ENCODE measurements around the gene KAT2A.

KAT2A gene

DNA sequence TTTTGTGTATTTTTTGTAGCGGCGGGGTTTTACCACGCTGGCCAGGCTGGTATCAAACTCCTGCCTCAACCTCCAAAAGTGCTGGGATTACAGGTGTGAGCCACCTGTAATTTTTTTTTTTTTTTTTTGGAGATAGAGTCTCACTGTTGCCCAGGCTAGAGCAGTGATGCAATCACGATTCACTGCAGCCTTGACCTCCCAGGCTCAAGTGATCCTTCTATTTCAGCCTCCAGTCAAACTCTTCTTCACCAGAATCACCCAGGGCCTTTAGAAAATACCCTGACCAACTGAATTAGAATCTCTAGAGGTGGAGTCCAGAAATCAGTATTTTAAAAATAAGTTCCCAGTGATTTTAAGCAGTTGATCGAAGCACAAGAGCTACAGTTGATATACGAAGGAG, 14.0 kb upstream of the KAT2A start:
- DNase-seq = no peak

DNA sequence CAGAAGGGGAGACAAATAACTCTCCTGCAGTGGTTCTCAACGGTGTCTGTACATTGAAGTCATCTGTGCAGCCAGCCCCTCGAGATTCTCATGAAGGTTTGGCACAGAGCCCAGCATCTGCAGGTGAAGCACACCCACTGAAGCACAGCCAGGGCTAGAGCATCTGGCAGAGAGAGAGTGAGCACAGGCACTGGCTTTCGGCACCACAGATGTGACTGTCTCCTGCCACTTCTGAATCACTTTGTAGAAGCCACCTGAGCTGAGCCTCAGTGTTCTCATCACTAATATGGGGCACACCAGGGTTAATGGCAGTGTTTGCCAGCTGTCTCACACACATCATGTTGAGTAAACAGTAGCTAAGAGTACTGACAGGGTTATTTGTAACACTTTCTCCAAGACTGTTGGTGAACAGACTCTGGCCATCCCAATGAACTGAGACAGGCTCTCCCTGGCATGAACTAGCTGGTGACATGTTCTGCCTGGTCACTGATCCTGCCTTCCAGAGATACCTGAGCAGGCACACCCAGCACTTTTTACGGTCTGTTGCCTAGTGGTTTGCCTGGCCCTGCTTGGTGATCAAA, 12.4 kb upstream of the KAT2A start:
- DNase-seq = peak; percentile 84

DNA sequence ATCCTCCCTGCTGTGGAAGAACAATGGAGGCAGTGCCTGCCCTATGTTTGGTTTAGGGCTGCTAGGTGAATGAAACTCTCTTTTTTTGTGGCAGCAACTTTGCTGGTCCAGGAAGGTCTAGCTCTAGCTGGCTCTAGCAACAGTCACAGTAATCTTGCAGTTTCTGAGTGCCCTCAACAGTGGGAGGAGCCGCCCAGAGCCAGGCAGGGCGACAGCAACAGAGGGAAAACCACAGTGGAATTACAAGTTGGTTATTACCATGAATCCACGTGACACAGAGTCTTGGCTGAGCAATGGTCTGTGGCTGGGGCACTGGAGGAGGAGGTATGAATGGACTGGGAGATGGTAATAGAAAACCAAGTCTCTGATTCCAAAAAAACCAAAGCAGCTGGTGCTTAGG, 11.8 kb upstream of the KAT2A start:
- peak; percentile 48 for DNase-seq

DNA sequence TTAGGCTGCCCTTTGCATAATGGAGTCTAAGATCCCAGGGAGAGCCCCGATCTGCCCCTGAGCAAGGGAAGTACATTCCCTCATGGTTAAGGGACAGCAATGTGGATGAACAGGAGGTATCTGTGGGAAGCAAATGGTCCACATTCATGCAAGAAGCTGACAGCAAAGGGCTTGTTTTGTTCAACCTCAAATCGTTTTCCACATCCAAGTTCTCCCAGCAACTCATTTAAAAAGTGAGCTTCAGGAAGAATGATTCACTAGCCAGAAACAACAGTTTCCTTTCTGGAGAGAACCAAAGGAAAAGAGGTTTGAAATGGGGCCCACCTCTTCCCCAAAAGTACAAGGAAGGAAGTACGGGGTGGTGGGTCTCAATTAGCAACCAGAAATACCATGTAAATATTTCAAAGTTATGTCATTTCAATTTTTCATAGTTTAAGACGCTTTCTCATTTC, 10.8 kb upstream of the KAT2A start:
- no peak for DNase-seq

DNA sequence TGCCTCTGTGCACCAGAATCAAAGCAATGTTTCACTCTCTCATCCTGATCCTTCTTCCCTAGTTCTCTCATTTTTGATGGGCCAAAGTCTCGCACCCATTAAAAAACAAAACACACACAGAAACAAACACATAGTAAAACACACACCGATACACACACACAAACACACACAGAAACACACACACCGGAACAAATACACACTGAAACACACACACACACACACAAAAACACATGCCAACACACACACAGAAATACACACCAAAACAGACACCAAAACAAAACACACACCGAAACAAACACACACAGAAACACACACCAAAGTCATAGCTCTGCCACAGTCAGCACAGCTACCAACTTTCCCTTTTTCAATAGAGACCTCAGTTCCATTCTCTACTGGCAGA, 10.1 kb upstream of the KAT2A start:
- no peak for DNase-seq

DNA sequence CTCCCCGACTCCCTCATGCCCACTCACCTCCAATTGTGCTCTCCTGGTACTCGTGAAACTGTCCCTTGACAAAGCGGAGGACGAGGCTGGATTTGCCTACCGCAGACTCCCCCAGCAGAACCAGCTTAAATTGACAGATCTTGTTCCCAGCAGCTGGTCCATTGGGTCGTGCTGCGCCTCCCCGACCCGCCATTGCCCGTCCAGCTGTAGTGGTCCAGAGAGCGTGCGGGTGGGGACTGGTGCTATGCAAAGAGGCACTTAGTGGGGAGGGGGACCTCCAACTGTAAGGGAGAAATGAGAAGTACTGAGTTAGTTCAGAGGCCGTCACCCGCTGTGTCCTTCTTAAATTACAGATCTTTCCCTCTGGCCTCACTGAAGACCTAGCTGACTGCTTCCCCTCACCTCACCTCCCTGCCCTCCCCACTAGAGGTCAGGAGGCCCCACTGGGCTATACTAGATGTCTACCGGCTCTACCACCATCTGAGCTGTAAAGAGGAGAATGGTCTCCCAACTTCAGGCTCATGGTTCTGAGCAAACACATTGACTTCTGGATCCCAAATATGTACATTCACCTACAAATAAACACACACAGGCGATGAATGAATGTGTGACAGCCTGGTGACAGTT, 9.3 kb upstream of the KAT2A start:
- DNase-seq = no peak

DNA sequence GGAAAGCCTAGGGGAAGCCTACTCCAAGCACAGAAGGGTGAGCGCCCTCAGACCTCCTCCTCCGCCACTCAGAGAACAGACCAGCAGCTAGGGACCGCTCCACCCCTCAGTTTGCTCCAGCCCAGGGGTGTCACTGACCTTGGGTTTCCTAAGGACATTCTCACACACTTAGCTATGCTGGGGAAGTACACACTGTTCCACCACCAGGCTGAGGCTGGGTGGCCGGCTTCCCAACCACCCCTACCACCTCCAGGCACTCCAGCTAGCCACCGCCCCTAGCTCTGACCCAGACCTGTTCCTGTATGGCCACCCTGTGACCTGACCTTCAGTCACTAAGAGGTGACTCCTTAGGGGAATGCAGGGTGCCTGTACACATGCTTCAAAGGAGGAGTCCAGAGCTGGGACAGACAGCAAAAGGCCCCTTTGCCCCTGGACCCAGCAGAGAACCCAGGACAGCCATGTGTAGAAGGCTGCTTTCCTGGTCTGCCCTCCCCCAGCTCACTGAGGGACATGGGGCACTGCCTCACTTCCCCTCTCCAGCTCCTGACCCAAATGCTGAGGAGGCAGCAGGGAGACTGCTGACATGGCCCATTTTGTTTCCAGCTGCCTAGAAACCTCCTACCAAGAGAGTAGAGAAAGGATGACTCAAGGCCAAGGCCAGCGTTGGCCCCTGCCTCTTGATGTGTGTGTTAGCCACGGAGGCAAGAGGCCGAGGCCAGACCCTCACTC, 8.1 kb upstream of the KAT2A start:
- no peak for DNase-seq

DNA sequence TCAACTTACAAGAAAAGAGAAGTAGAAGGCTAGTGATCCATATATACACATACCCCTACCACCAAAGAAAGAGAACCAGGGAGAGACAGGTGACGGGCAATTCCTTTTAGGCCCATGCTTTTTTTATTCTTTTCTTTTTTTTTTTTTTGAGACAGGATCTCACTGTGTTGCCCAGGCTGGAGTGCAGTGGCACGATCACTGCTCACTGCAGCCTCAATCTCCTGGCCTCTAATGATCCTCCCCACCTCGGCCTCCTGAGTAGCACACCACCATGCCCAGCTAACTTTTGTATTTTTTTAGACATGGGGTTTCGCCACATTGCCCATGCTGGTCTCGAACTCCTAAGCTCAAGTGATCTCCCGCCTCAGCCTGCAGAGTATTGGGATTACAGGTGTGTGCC, 6.2 kb upstream of the KAT2A start:
- DNase-seq = no peak

DNA sequence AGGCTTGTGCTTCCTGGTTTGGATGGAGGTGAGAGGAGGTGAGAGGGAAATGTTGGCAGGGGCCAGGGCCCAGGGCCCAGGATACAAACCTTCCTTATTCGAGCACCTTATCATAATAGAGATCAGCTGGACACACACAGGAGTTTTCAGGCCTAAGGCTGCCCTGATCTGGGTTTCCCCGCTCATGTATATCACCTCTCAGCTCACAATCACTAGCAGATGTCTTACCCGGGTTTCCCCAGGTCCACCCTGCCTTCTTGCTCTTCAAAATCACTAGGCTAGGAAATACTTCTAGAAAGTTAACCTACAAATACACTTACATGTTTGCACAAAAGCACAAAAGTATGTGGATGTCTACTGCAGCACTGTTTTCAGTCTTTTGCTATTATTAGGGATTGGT, 5.7 kb upstream of the KAT2A start:
- no peak for DNase-seq

DNA sequence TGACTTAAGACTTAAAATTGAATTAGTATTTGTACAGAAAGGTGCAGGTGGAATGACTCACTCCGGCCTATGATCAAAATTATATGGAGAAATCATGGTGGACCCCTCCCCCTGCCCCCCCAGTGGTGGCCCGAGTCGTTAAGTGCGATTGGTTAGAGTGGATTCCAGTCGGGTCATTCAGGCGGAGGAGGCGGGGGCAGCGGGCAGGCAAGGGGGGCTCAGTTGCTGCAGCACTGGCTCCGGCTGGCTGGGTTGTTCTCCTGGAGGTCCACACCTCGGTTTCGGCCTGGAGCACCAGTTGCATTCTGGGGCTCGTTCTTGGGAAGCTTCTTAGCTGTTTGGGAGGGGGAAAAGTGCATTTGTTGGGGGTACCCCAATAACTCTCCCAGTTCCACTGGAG, 4.4 kb upstream of the KAT2A start:
- DNase-seq = no peak

DNA sequence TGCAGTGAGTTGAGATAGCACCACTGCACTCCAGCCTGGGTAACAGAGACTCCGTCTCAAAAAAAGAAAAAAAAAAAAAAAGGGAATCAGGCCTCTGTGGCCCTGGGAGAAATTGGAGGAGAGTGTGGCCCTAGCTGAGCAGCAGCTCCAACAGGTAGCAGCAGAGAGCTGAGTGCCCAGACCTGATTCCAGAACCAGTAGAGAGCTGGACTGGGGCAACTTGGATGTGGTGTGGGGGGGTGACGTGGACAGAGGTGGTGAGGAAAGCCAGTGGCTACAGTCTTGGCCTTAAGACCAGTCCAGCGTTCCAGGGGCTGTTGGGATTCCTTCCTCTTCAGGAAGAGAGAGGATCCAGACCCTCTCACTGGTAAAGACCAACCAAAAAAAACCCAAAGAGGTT, 3.1 kb upstream of the KAT2A start:
- no peak for DNase-seq

DNA sequence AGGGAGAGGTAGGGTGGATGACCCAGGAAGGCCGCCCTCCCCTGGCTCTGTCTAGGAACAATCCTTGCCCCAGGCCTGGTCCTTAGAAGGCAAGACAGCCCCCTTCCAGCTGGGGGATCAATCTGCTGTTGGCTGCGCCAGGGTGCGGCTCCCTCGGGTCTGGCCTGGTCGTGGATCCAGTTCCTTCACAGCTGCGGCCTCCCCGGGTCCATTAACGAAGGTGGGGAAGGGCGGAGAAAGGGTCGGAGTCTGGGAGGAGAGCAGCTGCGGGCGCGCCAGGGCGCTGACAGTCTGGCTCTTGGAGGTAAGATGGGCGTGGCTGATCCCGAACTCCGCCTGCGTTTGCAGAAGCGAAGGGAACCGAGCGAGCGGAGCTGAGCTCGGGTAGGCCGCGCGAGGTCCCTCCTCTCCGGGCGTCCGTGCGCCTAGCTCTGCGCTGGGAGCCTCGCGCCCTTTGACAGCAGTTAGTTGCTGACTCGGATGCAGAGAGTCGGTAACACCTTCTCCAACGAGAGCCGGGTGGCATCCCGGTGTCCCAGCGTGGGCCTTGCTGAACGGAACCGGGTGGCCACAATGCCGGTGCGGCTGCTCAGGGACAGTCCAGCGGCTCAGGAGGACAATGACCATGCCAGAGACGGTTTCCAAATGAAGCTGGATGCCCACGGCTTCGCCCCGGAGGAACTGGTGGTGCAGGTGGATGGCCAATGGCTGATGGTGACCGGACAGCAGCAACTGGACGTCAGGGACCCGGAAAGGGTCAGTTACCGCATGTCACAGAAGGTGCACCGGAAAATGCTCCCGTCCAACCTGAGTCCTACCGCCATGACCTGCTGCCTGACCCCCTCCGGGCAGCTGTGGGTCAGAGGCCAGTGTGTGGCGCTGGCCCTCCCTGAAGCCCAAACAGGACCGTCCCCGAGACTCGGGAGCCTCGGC, 1.5 kb upstream of the KAT2A start, which contains the start of gene HSPB9:
Gene HSPB9 (plus strand): TSS at position 434 of the 933 bp plus-strand sequence. CDS start 47 bp downstream, at position 481.
- peak; percentile 86 for DNase-seq

DNA sequence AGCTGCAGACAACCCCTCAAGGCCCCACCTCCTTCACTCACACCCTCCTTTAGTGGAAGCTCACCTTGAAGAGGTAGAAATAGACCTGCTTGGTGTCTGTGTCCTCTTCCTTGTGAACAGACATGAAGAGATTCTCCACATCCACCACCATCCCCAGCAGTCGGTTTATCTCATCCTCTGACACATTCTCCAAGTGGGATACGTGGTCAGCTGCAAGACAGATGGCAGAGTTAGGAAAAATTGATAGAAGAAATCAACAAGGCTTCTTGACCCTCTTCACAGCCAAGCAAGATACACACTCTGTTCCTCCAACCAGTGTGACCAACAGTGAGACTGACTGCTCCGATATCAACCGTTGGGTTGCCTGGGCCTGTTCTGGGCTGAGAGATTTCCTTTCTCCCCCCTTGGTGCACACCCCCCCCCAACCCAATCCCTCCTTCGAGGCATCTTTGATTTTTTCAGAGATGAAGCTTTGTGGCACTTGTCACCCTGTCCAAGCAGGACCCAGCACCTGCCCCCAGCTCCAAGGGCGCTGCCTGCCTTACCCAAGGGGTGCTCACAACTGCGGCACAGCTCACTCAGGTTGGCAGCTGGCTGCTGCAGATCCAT, 902 bp downstream of the KAT2A start:
- DNase-seq = no peak

DNA sequence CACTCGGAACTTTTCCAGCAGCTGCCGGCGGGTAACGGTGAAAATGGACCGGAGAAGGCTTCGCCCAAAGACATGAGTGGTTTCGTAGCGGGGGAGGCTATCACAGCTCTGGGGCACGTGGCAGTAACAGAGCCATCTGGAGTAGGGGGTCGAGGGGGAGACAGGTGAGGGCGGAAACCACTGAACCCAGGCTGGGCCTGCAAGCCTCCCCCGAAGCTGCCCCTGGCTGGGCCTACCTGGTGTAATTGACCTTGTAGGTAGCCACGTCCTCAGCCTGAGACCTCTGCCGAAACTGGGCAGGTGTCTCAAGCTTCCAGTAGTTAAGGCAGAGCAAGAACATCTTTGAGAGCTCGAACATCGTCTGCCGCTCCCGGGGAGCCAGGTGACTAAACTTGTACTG, 1.9 kb downstream of the KAT2A start:
- no peak for DNase-seq

DNA sequence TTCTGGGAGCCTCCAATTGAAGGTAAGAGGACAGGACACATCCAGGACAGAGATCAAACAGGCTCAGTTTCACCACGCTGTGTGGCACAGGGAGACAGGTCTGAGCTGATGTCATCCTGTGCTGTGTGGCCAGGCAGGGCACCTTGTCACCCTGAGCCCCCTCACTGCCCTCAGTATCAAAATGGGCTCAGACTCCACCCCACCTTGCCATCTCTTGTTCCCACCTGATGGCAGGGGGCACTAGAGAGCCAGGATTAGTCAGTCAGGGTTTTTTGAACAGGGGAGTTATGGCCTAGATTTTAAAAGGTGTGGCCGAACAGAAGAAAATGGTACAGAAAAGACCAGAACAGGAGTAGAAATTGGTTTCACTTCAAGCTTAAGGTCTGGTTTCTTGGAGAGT, 2.6 kb downstream of the KAT2A start:
- no peak for DNase-seq

DNA sequence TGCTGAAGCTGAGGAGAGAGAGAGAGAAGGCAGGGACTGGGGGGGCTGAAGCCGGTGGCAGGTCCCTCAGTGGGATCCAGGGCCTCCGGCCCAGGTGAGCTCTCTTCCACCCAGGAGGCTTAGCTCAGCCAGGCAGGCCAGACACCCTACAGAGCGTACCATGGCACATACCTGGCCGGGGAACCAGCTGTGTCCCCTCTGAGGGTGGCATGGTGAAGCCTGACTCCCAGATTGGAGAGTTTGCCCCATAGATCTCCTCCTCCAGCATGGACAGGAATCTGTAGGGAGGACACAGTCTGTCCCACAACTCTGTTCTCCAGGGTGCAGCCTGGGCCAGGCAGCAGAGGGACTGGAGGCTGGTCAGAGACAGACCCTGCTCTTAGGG, 3.0 kb downstream of the KAT2A start:
- no peak for DNase-seq

DNA sequence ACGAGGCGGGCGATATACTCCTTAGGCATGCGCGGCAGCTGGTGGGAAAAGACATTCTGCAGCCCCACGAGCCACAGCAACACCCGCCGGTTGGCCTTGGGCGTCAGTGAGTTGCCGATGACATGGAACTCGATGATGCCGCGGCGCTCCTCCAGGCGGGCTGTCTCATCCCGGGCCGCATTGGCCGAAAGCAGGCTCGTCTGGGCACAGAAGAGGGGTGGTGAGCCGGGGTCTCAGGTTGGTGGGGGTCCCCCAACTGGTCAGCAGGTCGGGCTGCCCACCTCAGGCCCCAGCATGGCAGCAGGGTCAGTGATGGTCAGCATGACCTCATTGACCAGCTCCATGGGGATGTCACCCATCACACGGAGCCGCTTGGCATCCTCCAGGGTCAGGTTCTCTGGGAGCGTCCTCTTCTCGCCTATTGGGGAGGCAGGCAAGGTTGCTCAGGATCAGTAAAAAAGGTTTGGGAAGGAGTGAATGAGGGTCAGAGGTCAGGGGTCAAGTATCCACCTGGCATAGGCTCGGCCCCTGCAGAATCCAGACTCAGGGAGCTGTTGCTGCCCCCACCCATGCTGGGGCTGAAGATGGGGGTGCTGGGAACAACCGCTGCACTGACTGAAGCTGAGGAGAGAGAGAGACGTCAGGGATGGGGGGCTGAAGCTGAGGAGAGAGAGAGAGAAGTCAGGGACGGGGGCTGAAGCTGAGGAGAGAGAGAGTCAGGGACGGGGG, 3.6 kb downstream of the KAT2A start:
- no peak for DNase-seq

DNA sequence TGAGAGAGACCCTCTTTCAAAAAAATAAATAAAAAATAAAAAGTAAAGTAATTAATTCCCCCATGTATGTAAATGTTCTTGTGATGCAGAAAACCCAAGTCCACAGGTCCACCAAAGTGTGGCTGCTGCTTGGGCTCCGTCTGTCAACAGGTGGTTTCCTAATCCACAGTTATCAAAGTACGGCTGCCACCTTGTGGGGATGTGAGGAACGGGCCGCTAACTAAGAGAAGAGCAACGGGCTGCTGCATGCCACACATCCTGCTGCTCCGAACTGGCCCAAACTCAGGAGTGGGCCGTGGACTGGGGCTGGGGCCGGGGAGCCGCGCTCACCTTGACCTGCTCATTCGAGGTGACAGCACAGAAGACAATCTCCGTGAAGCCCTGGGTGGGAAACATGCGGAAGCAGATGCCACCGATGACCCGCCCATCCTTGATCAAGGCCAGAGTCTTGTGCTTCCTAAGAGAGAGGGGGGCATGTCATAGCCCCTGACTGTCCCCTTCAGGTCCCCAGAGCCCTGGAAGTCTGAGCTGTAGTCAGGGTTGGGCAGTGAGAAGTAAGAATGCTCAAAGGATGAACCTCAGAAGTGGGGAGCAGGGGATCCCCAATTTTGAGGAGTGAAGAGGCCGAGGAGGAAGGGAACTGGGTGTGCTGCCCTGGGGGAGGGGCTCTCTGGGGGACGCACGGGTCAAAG, 4.3 kb downstream of the KAT2A start:
- DNase-seq = peak; percentile 35

DNA sequence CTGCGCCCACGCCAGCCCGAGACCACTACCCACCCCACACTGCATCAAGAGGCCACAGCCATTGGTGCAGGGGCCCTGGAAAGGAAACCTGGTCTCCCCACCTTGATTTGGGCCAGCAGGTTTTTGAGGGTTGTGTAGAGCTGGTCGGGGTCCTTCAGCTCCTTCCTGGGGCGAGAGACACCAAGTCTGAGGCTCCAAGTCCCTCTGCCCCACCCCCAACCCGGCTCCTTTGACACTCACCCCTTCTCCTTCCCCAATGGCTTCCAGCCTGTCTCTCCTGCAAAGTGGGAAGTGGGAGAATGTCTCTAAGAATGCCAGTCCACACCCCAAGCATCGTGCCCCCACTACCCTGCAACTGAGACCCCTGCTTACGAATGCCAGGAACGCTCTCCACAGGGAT, 7.0 kb downstream of the KAT2A start:
- no peak for DNase-seq

DNA sequence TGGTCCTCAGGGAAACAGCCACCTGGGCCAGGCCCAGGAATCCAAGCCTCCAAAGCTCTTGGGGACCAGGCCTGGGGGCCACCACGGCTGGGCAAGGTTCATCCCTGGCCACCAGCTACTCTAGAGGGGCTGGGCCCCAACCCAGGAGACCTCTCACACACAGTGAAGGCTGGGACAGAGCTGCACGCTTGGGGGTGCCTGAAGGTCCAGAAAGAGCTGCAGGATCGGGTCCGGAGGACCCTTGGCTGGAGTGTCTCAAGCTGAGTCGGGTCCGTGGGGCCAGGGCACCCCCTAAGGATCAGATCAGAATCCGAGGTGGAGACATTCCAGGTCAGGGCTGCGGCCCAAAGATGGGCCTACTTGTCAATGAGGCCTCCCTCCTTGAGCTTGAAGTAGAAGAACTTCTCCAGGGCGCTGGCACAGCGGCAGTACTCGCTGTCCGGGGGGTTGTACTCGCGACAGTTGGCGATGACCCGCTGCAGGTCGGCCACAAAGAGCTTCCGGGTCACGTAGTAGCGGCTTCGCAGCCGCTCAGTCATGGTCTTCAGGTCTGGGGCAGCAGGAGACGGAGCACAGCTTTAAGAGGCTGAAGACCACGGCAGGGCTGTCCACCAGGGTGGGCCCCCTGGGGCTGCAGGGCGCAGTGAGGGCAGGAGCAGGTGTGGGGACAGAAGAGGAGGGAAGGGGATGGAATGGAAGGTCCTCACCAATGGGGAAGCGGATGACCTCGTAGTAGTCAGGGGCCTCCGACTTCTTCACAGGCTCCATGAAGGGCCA, 7.7 kb downstream of the KAT2A start:
- no peak for DNase-seq
